ENCODE measurements around the gene POLR2E. TPM values are rescaled to one million over a fixed set of nuclear protein-coding genes. Genes with fewer than 3 reads are reported as not detected.
"Not testable (repeated sequence)": the region's sequence is repeated elsewhere in the genome, so short reads cannot be mapped to it uniquely, and the experiment has no call there.

Gene POLR2E
- polyA plus RNA-seq, 3 donors: 183 to 222 (median 195) TPM

DNA sequence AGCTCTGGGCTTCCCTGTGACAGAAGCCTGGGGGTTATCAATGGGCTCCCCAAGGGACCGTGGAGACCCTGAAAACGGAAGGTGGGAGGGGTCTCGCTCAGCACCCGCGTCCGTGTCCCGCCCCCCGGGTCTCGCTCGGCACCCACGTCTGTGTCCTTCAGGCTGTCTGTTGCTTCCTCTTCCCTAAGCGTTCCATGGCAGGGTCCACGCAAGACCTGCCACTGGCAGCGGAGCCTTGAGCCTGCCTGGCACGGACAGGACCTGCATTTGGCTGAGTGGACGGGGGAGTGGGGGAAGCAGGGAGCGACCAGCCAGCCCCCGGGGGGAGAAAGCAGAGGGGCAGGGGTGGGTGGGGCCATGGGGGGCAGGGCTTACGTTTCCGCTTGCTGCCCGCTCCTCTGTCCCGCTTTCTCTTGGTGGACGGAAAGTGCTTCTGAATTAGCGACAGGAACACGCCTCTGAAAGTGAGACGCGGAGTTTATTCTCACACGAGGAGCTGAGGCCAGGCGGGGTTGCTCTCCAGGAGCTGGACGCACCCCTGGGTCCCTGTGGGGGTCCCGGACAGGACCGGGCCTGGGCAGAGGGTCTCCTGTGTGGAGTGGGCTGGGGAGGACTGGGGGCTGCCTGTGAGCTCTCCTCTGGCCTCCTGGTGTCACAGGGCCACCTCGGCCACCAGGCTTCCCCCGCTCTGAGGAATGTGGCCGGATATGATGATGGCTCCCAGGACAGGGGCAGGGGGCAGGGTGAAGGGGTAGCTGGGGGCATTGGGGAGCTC is 20.7 kb upstream of the POLR2E start:
- DNase-seq: no peak
- Histone ChIP-seq H3K9me3 (replicated peaks in 1 of 2; ENCODE audit: control insufficient read depth in 1 of 2, insufficient read depth in 1 of 2, low read length in 2 of 2) (no peaks in the 10 kb centered on the region), H4K20me1 (ENCODE audit: insufficient read depth, low read length) (peaks cover 89% of the 10 kb centered on the region), H3K4me1 (ENCODE audit: control insufficient read depth in 1 of 2, insufficient read depth in 2 of 2, low read length in 2 of 2) (peaks cover 8 to 14% of the 10 kb centered on the region in 2 donors), H3K9ac (ENCODE audit: insufficient read depth, low read length, poor library complexity, severe bottlenecking) (no peak overlapping the region), H3K79me2 (ENCODE audit: insufficient read depth, low read length) (peaks cover 4% of the 10 kb centered on the region), H3K27ac (ENCODE audit: low read depth in 1 of 2, low read length in 2 of 2) (no peak overlapping the region), H3K4me2 (replicated peaks; ENCODE audit: extremely low read depth, low read length, poor library complexity, severe bottlenecking) (no peak overlapping the region), H3K27me3 (ENCODE audit: control insufficient read depth in 2 of 2, insufficient read depth in 2 of 2, low read length in 2 of 2) (no peaks in the 10 kb centered on the region), H2AFZ (ENCODE audit: insufficient read depth, low read depth, low read length, poor library complexity, severe bottlenecking) (no peak overlapping the region), H3K4me3 (replicated peaks in 1 of 3; ENCODE audit: low read depth in 2 of 3, low read length in 3 of 3) (no peak overlapping the region), H3K36me3 (replicated peaks in 1 of 2; ENCODE audit: control insufficient read depth in 1 of 2, insufficient read depth in 2 of 2, low read length in 2 of 2) (peaks cover 75 to 83% of the 10 kb centered on the region in 2 donors)
- intact Hi-C loops (cut with micrococcal nuclease): no loop called here
- TF ChIP-seq CTCF (IDR thresholded peaks at IDR 0.05): no peak
- H3K4me1 Mint-ChIP-seq: peaks cover 8% of the 10 kb centered on the region
- peaks cover 0 to 2% (median 0%) of the 10 kb centered on the region in 3 donors for H3K27me3 Mint-ChIP-seq (ENCODE audit: low read depth in 3 of 3)
- 91% methylated on average over 22 of the region's 35 CpGs for WGBS (ENCODE audit: insufficient coverage)
- H3K27ac Mint-ChIP-seq: no peak overlapping the region
- H3K4me3 Mint-ChIP-seq: no peak overlapping the region
- H3K9me3 Mint-ChIP-seq: peaks cover 0 to 2% (median 0%) of the 10 kb centered on the region in 7 donors
- H3K36me3 Mint-ChIP-seq: peaks cover 35 to 80% of the 10 kb centered on the region in 2 donors

GRCh38 chr19:1114728-1115127 is 19.6 kb upstream of the POLR2E start:
- not testable (repeated sequence) for H3K27me3 ChIP-seq (ENCODE audit: control insufficient read depth in 2 of 2, insufficient read depth in 2 of 2, low read length in 2 of 2); H3K9me3 Mint-ChIP-seq; H3K4me2 ChIP-seq (replicated peaks; ENCODE audit: extremely low read depth, low read length, poor library complexity, severe bottlenecking); H3K4me1 Mint-ChIP-seq; H3K27ac ChIP-seq (ENCODE audit: low read depth in 1 of 2, low read length in 2 of 2); H3K4me3 Mint-ChIP-seq; H3K9ac ChIP-seq (ENCODE audit: insufficient read depth, low read length, poor library complexity, severe bottlenecking); H3K27me3 Mint-ChIP-seq (ENCODE audit: low read depth in 3 of 3); H3K4me3 ChIP-seq (replicated peaks in 1 of 3; ENCODE audit: low read depth in 2 of 3, low read length in 3 of 3); H2AFZ ChIP-seq (ENCODE audit: insufficient read depth, low read depth, low read length, poor library complexity, severe bottlenecking); H3K79me2 ChIP-seq (ENCODE audit: insufficient read depth, low read length); H3K9me3 ChIP-seq (replicated peaks in 1 of 2; ENCODE audit: control insufficient read depth in 1 of 2, insufficient read depth in 1 of 2, low read length in 2 of 2); DNase-seq
- 100% methylated on average over 1 of the region's 9 CpGs for WGBS (ENCODE audit: insufficient coverage)
- peaks cover 32 to 80% of the 10 kb centered on the region in 2 donors for H3K36me3 Mint-ChIP-seq
- peak overlapping the region in 4 of 7 donors; percentile 22 to 68 (median 44) for H3K27ac Mint-ChIP-seq
- Histone ChIP-seq H4K20me1 (ENCODE audit: insufficient read depth, low read length) (peaks cover 91% of the 10 kb centered on the region), H3K4me1 (ENCODE audit: control insufficient read depth in 1 of 2, insufficient read depth in 2 of 2, low read length in 2 of 2) (peaks cover 8 to 14% of the 10 kb centered on the region in 2 donors), H3K36me3 (replicated peaks in 1 of 2; ENCODE audit: control insufficient read depth in 1 of 2, insufficient read depth in 2 of 2, low read length in 2 of 2) (peaks cover 76 to 83% of the 10 kb centered on the region in 2 donors)
- intact Hi-C loops (cut with micrococcal nuclease): loop anchor here (5.0 kb wide), 2 partner anchors 78 to 128 kb away; partner anchors contain the start of gene ATP5F1D (in 1 of the 2)
